KOPT-K1 (cell line): ENCODE measurements around the gene SPACA6.

ENCODE experiments used
- H3K27ac ChIP-seq: fragments of 200-600 bp; sonication (generic); 2 replicates; pipeline ENCODE4 v1.5.1; 2016; ENCODE audit warnings: antibody characterized with exemption, mild to moderate bottlenecking, low read depth, low read length; ENCODE audit not compliant: poor library complexity, severe bottlenecking
- H3K36me3 ChIP-seq: fragments of 200-600 bp; sonication (generic); 2 replicates; pipeline ENCODE4 v1.5.1; 2017; ENCODE audit warnings: antibody characterized with exemption, mild to moderate bottlenecking, low read length, moderate library complexity; ENCODE audit not compliant: insufficient read depth
- H3K9me3 ChIP-seq: fragments of 200-600 bp; sonication (generic); 2 replicates; pipeline ENCODE4 v1.5.1; 2017; ENCODE audit warnings: antibody characterized with exemption, low read length, mild to moderate bottlenecking; ENCODE audit not compliant: insufficient read depth, poor library complexity, severe bottlenecking

SPACA6 gene

DNA sequence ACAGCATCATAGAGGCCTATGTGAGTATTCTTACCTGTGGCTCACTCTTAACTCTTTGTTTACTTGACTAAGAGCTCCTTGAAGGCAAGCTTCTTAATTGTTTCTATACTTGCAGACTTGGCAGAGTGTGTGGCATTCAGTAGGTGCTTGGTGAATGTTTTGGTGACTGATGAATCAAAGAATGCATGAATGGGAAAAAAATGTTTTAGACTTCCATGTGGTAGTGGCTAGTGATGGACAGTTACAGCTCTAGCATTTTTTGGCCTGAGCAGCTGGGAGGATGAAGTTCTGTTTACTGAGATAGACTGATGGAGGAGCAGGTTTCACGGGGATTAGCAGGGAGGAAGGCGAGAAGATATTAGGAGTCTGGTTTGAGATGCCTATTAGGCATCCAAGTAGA lies 17.0 kb downstream of the SPACA6 start:
- Histone ChIP-seq H3K27ac (no peak overlapping the region), H3K9me3 (no peaks in the 10 kb centered on the region), H3K36me3 (no peaks in the 10 kb centered on the region)

DNA sequence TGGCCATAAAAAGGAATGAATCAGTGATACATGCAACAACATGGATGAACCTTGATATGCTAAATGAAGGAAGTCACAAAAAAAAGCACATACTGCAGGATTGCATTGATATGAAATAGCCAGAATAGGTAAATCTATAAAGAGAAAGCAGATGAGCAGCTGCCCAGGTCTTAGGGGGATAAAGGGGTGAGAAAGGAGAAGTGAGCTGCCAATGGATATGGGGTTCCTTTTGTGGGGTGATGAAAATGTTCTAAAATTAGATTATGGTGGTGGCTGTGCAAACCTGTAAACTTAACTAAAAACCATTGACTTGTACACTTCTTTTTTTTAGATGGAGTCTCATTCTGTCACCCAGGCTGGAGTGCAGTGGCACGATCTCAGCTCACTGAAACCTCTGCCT lies 18.6 kb downstream of the SPACA6 start:
- no peak overlapping the region for H3K27ac ChIP-seq

DNA sequence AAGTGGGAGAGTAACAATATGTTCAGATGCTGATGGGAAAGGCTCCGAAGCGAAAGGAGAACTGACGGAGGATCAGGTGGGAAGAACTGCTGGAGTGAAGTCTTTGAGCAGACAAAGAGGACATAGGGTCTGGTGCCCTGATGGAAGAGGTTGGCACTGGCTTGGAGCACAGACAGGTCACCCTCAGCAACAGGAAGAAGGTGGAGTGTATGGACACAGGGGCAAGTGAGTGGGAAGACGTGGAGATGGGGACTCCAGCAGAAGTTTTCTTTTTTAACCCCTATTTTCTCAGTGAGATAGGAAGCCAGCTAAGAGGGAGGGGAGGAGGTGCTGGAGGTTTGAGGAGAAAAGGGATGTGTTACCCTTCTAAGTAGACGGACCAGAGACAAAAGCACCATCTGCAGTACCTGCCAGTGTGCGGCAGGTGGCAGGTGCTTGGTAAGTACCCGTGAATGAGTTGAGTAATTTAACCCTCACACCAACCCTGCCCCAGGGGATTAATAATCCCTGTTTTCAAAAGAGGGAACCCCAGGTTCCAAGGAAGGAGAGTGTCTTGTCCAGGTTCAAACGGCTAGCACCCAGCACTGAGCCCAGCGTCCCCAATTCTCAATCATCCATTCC lies 19.4 kb downstream of the SPACA6 start:
- Histone ChIP-seq H3K9me3 (no peaks in the 10 kb centered on the region), H3K36me3 (no peaks in the 10 kb centered on the region), H3K27ac (no peak overlapping the region)

More for the DNA sequence above, 18.6 kb downstream of the SPACA6 start:
- Histone ChIP-seq H3K9me3 (no peaks in the 10 kb centered on the region), H3K36me3 (no peaks in the 10 kb centered on the region)

DNA sequence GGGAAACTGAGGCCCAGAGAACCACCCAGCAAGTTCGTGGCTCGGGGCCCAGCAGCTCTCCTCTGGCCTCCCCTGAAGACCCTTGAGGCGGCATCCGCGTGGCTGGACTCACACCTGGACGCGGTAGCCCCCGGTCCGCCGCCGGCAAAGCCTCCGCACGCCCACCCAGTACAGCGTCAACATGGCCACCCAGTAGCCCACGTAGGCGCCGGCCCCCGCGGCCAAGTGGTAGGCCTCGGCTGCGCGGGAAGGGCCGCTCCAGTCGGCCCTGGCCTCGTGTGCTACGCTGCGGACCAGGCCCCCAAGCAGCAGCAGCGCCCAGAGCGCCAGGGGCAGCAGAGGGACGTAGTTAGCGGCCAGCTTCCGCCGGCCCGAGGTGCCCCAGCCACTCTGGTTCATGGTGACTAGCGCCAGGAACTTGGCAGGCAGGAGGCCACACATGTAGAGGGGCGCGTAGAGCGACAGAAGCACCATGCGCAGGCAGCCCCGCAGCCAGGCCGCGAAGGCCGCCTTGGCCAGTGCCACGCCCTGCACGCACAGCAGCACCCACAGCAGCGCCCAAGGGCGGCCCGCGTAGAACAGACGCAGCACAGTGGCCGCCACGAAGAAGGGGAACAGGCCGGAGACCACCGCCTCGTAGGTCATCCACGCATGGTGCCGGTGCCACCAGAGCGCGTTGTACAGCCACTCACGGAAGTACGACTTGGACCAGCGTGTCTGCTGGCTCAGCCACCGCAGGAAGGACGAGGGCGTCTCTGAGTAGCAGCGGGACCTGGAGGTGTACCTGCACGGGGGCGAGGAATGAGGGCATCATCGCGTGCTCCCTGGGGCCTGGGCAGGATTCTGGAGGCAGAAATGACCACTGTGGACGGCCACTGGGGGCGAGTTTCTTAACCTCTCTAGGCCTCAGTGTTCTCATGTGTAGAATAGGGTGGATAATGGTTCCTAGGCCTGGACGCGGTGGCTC lies 20.5 kb downstream of the SPACA6 start:
- no peaks in the 10 kb centered on the region for H3K9me3 ChIP-seq
- H3K27ac ChIP-seq, result no peak overlapping the region
- no peaks in the 10 kb centered on the region for H3K36me3 ChIP-seq

DNA sequence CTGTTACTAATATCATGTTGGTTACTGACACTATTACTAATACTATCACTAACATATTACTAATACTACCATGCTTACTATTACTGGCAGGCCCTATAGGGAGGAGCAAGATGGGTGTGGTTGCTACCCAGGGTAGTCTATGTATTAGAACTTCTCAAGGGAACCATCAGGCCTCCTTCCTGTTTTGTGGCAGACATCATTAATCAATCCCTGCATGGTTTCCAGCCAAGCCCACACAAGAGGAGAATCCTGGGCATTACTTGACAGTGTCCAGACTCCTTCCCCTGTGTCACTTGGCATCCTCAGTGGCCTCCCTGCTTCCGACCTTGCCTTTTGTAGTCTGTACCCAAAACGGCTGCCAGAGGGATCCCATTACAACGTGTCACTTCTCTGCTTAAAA lies 21.7 kb downstream of the SPACA6 start:
- Histone ChIP-seq H3K36me3 (no peaks in the 10 kb centered on the region), H3K9me3 (peaks cover 8% of the 10 kb centered on the region), H3K27ac (no peak overlapping the region)

DNA sequence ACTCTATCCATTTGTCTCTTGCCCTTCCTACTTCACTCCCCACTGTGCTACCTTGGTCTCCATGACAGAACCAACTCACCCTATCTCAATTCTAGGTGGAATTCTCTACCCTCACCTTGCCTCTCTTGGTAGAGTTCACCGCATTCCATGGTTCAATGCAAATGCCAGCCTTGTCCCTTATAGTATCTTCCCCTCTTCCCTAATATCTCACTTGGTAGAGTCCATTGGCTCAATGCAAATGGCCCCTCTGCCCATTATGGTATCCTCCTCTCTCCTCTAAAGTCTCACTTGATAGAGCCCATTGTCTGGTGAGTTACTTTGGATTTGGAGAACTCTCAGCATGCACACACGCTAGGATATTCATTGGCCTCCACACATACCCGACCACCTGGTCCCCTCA lies 22.7 kb downstream of the SPACA6 start:
- H3K36me3 ChIP-seq, result no peaks in the 10 kb centered on the region
- H3K9me3 ChIP-seq, result peaks cover 8% of the 10 kb centered on the region
- no peak overlapping the region for H3K27ac ChIP-seq

DNA sequence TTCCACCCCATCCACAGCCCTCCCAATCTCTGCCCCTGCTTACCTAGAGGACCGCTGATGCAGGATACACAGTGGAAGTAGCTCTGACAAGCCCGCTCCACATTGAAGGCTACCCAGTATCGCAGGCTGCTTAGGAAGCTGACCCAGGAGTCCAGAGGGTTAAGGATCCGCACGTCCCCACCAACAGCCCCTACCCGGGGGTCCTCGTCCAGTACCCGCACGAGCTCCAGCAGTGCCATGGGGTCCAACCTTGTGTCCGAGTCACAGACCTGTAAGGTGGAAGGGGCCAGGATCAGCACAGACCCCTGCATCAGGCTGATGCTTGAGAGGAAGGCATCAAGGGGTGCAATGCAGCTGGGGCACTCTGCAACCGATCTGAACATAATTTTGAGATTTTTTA lies 23.8 kb downstream of the SPACA6 start:
- H3K27ac ChIP-seq, result no peak overlapping the region
- peaks cover 8% of the 10 kb centered on the region for H3K9me3 ChIP-seq
- H3K36me3 ChIP-seq, result no peaks in the 10 kb centered on the region

DNA sequence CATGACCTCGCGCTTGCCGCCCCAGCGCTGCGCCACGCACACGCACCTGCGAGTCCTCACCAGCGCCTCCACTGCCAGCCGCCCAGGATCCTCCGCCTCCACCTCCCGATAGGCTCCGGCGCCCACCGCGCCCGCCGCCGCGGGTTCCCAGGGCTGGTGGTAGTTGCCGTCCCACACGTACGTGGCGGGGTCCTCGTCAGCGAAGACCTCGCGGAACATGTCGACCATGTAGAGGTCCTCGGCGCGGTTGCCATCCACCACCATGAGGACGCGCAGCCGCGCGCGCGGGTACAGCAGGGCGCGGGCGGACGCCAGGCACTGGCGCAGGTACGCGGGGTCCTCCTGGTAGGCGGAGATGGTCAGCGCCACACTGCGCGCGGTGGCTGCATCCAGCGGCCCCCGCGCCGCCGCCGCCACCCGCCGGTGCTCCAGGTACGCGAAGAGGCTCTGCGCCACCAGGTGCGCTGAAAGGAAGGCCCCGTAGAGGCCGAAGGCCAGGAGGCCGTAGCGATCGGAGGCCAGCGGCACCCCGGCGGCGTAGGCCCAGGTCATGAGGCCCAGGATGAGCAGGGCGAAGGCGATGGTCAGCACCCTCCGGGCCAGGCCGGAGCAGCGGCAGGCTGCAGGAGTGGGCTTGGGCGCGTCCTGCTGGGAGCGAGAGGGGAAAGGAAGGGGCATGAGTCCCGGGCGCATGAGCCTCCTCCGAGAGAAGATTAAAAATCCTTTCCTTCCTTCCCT lies 26.3 kb downstream of the SPACA6 start:
- Histone ChIP-seq H3K36me3 (no peaks in the 10 kb centered on the region), H3K27ac (no peak overlapping the region), H3K9me3 (peaks cover 8% of the 10 kb centered on the region)

DNA sequence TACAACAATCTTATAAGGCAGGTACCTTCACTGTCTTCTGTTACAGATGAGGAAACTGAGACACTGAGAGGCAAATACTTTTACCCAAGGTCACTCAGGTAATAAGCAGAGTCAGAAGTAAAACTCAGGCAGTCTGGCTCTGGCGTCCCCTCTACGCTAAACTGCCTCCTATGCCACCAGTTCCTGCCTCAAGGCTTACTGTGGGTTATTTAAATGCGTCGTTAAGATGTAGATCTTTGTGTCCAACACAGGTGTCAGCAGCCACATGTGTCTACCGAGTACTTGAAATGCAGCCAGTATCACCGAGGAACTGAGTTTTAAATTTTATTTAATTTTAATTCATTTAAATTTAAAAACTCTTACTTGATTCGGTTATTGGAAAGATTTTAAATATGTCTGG lies 28.8 kb downstream of the SPACA6 start:
- Histone ChIP-seq H3K9me3 (peaks cover 9% of the 10 kb centered on the region), H3K36me3 (no peaks in the 10 kb centered on the region), H3K27ac (no peak overlapping the region)

DNA sequence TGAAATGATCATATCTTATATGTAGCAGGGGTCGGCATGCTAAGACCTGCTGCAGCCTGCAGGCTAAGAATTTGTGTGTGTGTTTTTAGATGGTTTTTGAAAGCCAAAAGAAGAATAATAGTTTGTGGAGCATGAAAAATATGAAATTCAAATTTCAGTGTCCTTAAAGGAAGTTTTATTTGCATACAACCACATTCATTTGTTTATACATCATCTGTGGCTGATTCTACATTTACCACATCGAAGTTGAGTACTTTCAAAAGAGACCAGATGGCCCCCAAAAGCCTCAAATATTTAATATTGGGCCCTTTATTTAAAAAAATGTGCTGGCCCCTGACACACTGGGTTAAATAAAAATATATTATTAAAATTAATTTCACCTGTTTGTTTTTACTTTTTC lies 29.4 kb downstream of the SPACA6 start:
- no peak overlapping the region for H3K27ac ChIP-seq
- H3K9me3 ChIP-seq, result peaks cover 15% of the 10 kb centered on the region
- H3K36me3 ChIP-seq, result no peaks in the 10 kb centered on the region

DNA sequence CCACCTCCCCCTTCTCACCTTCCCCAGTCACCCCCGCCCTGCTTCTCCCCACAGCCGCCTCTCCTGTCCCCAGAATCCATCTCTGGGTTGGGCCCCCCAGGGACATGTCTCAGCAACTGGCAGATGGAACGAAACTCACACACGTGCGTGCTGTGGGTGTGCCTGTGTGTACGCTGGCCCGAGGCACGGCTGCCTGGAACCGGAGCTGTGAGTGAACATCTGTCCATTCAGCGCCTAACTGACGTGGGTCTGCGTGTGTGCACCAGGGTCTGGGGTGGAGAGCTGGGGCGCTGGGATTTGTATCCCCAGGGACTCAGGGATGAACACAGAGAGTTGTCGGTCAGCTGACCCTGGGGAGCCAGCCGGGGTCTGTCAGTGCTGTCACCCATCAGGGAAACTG lies 31.4 kb downstream of the SPACA6 start:
- Histone ChIP-seq H3K9me3 (peaks cover 9% of the 10 kb centered on the region), H3K27ac (no peak overlapping the region), H3K36me3 (no peaks in the 10 kb centered on the region)

DNA sequence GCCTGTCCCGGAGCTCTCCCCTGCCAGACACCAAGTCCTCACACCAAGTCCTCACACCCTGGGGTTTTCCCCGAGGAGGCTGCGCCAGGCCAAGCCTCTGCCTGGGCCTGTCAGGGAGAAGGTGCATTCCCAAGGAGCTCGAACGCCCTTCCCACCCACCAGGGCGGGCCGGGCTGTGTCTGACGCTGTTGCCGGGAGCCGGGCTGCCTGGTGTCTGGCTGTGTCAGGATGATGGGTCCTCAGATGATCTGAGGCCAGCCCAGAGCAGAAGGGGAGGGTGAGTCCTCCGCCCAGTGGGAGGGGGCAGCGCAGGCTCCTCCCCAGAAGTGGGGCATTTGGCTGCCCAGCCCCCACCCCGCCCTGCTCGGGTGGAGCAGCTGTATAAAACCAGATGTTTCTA lies 32.9 kb downstream of the SPACA6 start:
- Histone ChIP-seq H3K27ac (no peak overlapping the region), H3K9me3 (peaks cover 19% of the 10 kb centered on the region), H3K36me3 (no peaks in the 10 kb centered on the region)

DNA sequence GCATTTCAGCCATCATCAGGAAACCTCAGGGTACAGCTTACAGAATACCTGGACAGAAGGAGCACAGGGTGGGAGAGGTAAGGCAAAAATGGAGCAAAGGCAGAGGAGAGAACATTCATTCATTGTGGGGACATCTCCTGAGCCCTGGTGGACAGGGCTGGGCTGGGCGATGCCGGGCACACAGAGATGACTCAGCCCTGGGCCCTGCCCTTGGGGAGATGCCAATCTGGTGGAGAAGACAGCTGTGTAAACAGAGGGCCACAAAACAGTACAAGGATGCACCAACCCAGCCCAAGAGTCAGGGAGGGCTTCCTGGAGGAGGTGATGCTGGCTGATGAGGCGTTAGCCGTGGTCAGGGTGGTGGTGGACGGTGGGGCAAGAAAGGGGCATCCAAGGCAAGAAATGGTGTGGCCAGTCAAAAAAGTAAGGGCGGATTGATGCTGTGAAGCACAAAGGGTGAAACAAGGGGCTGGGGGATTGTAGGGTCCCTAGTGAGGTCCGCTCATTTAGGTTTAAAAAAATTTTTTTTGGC lies 34.3 kb downstream of the SPACA6 start:
- Histone ChIP-seq H3K36me3 (no peaks in the 10 kb centered on the region), H3K9me3 (peaks cover 26% of the 10 kb centered on the region), H3K27ac (no peak overlapping the region)

DNA sequence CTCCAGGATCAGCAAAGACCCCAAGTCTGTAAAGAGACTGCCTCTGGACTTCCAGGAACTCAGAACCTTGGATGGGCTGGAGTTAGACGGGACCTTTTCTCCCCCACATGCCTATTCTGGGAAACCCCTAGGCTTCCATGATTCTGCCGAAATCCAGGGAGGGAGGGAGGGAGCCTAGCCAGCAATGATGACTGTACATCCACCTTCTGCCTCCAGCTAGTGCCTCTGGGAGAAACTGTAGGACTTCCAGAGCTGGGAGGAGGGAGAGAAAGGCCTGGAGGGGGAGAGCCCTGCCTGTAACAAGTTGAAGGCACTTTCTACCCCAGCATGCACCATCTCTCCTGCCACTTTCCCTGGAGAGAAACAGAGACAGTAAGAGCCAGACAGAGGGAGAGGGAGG lies 36.7 kb downstream of the SPACA6 start:
- Histone ChIP-seq H3K36me3 (no peaks in the 10 kb centered on the region), H3K27ac (no peak overlapping the region), H3K9me3 (peaks cover 26% of the 10 kb centered on the region)
